ENCODE data around the gene PMPCA. TPM values are rescaled to one million over a fixed set of nuclear protein-coding genes. Genes with fewer than 3 reads are reported as not detected.

PMPCA gene
- total RNA-seq, 1 experiment from 2014 or later: 83.7 TPM

DNA sequence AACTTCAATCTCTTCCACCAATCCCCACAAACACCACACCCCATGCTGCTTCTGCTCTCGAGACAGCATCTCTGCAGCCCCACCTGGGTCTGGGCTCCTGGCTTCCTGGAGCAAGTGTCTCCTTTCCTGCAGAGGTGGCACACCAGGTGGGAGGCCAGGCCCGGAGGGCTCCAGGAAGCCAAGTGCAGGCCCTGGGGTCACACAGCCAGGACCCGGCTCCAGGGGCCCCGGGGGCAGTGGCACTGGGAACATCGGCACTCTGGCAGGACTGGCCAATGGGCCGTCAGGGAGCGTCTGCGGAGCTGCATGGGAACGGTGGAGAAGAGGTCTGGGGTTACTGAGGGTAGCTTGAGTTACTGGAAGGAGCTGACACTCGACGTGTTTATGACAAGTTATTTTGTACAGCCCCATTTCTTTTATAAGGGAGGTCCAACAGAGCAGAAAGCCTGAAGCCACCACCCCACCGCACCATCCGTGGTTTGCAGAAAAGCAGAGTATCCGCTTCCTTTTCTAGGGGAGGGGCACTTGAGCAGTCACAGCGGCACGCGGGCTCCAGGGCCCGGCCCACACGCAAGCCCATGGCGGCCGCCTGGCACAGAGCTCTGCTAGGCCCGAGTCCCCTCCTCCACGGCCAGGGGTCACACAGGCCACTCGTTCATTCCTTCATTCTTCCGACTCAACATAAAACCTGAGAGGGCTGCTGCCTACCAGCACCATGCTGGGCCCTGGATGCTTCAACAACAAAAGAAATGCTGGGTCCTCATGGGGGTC, 43.8 kb downstream of the PMPCA start:
- DNase-seq: no peak
- H3K9me3 ChIP-seq: no peaks in the 10 kb centered on the region
- no peaks in the 10 kb centered on the region for H3K27me3 ChIP-seq
- no peak overlapping the region for H3K4me3 ChIP-seq
- H3K36me3 ChIP-seq: peaks cover 68% of the 10 kb centered on the region

DNA sequence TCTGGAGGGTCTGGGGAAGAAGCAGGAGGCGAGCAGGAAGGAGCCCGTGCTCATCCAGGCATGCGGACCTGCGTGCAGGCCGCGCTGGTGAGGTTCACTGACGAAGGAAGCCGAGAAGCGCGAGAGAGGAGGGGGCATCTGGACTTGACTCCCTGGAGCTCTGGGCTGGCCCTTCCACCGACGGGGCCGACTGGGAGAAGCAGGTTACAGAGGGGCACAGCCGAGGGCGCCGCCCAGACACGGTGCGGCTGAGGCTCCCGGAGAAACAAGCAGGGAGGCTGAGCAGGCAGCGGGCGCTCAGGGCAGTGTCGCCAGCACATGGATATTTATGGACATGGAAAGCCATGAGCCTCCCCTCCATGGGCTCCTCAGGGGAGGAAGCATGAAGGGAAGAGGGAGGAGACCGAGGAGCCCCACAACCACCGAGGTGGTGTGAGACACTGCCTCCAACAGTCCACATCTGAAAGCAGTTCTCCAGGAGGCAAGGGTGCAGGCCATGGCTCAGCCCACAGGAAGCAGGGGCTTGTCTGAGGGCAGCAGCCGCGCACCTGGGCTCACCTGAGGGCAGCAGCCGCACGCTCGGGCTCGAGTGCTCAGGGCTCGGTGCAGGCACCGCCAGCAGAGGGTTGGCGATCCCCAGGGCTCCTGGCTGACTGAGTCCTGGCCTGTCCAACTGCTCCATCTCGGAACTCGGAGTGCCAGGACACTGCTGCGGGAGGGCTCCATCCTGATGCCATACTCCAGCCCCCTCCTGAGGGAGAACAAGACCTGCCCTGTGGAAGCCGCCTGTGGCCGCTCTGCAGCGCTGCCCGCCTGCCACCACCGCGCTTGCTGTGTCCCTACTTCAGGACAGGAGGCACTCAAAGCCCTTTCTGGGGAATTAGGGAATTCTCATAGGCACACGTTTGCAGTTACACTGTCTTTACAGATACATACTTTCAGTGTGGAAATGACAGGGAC, 44.9 kb downstream of the PMPCA start:
- H3K36me3 ChIP-seq: peaks cover 69% of the 10 kb centered on the region
- H3K9me3 ChIP-seq: no peaks in the 10 kb centered on the region
- no peak overlapping the region for H3K4me3 ChIP-seq
- no peak for DNase-seq
- no peaks in the 10 kb centered on the region for H3K27me3 ChIP-seq

DNA sequence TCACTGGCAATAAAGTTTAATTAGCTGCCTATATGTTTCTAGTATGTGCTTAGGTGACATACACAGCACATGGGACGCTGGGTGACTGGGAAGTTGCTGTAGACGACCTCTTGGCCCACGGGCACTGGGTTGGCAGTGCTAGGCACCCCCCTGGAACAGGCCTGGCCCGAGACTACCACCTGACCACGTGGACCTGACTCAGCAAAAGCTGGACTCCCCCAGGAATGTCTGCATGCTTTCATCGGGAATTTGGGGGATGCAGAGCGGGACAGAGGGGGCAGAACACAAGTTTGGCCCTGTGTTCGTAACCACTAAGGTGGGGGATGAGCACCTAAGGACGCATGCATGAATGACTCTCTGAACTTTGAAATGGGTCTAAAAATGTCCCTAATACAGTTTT, 45.8 kb downstream of the PMPCA start:
- H3K27me3 ChIP-seq: no peaks in the 10 kb centered on the region
- DNase-seq: no peak
- H3K36me3 ChIP-seq: peaks cover 66% of the 10 kb centered on the region
- no peaks in the 10 kb centered on the region for H3K9me3 ChIP-seq
- no peak overlapping the region for H3K4me3 ChIP-seq

DNA sequence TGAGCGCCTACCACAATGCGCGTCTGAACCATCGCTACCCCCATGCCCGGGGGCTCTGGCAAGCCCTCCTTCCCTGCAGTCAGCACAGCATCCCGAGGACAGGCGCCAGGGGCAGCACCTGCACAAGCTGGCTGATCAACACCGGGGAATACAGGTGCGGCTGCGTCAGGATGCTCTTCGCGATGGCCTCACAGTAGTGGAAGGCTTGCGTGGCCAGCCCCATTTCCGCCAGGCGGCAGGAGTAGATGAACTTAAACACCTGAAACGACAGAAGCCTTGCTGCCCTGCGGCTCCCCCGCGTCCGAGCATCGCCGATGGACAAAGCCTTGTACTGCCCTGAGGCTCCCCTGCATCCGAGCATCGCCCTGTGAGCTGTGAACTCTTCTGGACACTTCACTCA, 46.9 kb downstream of the PMPCA start:
- no peak overlapping the region for H3K4me3 ChIP-seq
- H3K9me3 ChIP-seq: no peaks in the 10 kb centered on the region
- no peak for DNase-seq
- H3K27me3 ChIP-seq: no peaks in the 10 kb centered on the region
- peaks cover 62% of the 10 kb centered on the region for H3K36me3 ChIP-seq

DNA sequence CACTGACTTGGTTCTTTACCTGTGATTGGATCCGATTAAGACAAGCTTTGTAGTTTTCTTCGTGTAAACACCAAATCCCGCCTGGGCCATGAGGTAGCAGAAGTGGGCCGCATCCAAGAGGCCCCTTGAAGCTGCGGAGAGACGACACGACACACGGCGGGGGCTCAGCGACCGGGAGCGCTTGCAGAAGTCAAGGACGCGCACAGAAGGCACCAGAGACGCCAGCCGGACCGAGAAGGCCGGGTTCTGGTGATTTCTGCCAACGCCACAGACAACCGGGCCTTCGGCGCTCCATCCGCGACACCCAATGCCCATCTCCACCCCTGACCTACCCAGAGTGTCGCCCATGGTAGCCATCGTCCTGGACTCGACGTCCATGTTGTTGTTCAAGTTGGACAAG, 49.0 kb downstream of the PMPCA start:
- Histone ChIP-seq H3K4me3 (no peak overlapping the region), H3K27me3 (no peaks in the 10 kb centered on the region), H3K36me3 (peaks cover 64% of the 10 kb centered on the region), H3K9me3 (no peaks in the 10 kb centered on the region)
- DNase-seq: no peak

DNA sequence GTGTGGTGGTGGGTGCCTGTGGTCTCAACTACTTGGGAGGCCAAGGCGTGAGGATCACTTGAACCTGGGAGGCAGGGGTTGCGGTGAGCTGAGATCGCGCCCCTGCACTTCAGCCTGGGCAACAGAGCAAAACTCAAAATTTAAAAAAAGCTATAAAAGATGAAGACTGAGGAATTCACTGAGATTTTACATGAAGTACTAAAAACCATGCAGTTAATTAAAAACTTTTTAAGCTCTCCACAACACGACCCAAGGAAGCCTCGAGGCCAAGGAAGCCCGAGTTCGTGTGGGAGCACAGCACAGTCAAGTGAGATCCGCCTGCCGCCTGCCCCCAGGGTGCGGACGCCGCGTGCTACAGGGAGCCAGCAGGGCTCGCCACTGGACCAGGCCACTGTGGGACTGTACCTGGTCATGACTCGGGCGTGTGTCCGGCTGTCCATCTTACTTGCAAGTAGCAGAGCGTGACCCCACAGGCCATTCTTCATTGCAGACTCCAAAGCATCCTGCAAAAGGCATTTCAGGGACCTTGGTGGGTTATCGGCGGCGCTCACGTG, 50.4 kb downstream of the PMPCA start:
- Histone ChIP-seq H3K36me3 (peaks cover 71% of the 10 kb centered on the region), H3K4me3 (no peak overlapping the region), H3K27me3 (no peaks in the 10 kb centered on the region), H3K9me3 (no peaks in the 10 kb centered on the region)
- no peak for DNase-seq

DNA sequence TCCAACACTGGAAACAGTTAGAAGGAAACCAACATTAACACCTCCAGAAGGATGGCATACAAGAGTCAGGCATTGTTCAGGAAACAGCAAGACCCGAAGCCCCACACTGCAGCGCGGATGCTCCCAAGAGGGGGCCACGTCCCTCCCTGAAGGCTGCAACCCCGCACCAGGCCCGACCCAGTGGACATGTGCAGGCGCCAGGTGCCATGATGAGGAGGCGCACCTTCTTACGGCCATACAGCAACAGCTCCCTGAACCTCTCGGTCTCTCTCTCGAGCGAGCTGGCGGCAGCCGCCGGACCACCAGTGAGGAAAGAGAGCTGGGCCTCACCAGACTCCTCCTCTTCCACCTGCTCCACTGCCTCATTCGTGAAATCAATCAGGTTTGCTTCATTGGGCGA, 52.2 kb downstream of the PMPCA start:
- no peaks in the 10 kb centered on the region for H3K9me3 ChIP-seq
- no peak for DNase-seq
- H3K27me3 ChIP-seq: no peaks in the 10 kb centered on the region
- no peak overlapping the region for H3K4me3 ChIP-seq
- peaks cover 78% of the 10 kb centered on the region for H3K36me3 ChIP-seq

DNA sequence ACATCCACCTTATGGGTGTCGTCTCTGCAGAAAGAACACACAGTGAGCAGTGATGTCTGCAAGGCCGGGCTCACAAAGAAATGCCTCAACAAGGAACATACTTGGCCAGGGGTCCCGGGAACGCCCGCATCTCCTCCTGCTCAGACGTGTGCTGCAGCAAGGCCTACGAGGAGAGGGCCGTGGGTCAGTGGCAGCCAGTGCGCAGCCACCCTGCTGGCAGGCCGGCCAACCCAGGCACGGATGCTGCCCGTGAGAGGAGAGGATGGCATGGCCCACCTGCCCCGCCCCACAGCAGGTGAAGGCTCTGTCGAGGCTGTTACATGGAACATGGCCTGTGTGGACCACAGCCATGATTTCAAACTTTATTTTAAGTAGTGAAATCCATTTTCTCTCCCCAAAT, 53.1 kb downstream of the PMPCA start:
- peaks cover 78% of the 10 kb centered on the region for H3K36me3 ChIP-seq
- no peak for DNase-seq
- H3K27me3 ChIP-seq: no peaks in the 10 kb centered on the region
- no peak overlapping the region for H3K4me3 ChIP-seq
- no peaks in the 10 kb centered on the region for H3K9me3 ChIP-seq

DNA sequence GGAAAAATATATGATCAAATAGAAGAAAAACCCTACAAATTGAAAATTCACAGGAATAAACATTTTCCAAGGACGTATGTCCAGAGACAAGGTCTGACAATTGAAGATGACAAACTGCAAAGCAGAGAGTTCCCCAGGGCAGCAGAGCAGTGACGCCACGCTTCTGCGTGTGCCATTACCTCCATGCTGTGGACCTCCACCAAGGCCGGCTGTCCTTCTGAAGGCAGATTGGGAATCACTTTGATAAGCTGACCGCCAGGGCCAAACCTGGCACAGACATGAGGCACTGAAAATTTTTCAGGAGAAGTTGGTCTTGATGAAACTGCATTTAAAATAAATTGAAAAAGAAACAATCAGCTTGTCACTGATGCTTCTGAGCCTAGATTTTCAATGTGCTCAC, 53.8 kb downstream of the PMPCA start:
- Histone ChIP-seq H3K4me3 (no peak overlapping the region), H3K9me3 (no peaks in the 10 kb centered on the region), H3K27me3 (no peaks in the 10 kb centered on the region), H3K36me3 (peaks cover 74% of the 10 kb centered on the region)
- DNase-seq: no peak

DNA sequence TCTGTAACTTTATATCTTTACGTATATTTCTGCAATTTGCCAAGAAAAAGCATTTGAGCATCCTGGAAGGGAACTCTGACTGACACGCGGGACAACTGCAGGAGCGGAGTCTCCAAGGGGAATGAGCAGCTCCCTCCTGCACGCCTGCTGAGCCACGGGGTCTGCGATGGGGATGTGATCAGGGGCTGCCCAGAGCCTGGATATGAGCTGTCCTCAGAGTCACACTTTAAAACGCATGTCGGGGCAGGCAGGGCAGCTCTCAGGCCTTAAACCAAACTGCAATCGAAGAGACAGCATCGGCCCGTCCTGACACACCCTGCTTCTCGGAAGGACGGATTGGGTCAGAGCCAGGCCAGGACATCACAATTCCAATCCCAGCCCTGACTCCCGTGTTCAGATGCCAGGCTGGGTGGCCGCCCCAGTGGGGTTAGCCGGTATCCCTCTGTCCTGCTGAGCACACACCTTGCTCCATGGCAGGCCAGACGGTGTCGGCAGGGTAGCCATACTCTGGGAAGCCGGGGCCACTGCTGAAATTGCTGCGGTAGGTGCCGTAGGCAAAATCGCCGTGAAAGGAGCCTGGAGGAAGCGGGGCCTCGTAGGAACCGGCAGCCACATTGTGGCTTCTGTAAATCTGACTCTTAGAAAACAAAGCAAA, 55.2 kb downstream of the PMPCA start:
- no peaks in the 10 kb centered on the region for H3K27me3 ChIP-seq
- peaks cover 74% of the 10 kb centered on the region for H3K36me3 ChIP-seq
- no peak for DNase-seq
- H3K4me3 ChIP-seq: no peak overlapping the region
- no peaks in the 10 kb centered on the region for H3K9me3 ChIP-seq

DNA sequence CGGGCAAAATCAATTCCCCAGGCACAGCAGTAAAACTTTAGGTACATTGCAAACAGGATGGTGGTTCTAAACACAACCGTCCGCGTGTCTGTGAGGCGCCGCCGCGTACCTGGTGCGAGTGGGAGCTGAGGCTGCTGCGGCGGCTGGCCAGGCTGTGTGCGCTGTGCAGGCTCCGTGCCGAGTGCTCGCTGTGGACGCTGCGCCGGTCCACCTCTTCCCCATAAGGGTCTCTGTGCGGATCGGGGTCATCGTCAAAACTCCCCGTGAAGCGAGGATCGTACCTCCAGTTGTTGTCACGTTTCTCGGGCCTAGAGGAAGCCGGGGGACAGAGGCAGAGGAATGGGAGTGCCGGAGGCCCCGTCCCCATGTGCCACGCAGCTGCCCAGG, 55.7 kb downstream of the PMPCA start:
- DNase-seq: no peak
- H3K4me3 ChIP-seq: no peak overlapping the region
- H3K36me3 ChIP-seq: peaks cover 73% of the 10 kb centered on the region
- H3K9me3 ChIP-seq: no peaks in the 10 kb centered on the region
- H3K27me3 ChIP-seq: no peaks in the 10 kb centered on the region

DNA sequence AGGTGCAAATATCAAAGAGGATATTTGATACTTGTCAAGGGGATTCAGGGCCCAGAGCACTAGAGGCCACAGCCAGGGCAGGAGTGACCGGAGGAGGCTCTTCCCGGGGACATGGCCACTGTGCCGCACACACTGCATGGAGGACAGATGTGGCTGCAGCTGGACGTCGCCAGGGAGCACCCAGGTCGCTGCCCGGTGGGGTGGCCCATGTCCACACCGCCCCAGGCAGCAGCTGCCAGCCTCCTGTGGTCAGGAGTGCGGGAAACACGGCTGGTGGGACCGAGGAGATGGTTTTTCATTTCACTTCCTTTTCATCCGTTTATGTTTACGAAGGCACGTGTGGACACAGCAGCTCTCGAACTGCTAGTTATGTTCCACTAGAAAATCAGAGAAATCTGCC, 57.3 kb downstream of the PMPCA start:
- Histone ChIP-seq H3K4me3 (no peak overlapping the region), H3K9me3 (no peaks in the 10 kb centered on the region), H3K27me3 (no peaks in the 10 kb centered on the region), H3K36me3 (peaks cover 82% of the 10 kb centered on the region)
- DNase-seq: no peak

DNA sequence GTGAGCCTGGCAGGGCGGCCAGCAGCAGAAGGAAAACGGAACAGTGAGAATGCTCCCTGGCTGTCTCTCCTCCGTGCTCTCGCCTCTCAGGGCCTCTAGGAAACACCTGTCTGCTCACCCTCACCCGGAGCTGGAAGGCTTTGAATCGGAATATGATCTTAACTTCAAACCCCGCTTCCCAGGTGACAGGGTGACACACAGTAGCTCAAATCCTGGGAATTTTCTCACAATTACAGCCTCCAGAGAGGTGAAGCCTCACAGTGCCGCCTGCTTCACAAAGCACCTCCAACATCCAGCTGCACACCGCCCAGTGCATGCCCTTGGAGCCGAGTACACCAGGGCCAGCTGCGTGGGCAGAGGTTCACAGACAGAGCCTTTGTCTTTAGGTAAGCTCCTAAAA, 59.9 kb downstream of the PMPCA start:
- H3K27me3 ChIP-seq: no peaks in the 10 kb centered on the region
- no peak for DNase-seq
- H3K4me3 ChIP-seq: no peak overlapping the region
- peaks cover 82% of the 10 kb centered on the region for H3K36me3 ChIP-seq
- no peaks in the 10 kb centered on the region for H3K9me3 ChIP-seq

DNA sequence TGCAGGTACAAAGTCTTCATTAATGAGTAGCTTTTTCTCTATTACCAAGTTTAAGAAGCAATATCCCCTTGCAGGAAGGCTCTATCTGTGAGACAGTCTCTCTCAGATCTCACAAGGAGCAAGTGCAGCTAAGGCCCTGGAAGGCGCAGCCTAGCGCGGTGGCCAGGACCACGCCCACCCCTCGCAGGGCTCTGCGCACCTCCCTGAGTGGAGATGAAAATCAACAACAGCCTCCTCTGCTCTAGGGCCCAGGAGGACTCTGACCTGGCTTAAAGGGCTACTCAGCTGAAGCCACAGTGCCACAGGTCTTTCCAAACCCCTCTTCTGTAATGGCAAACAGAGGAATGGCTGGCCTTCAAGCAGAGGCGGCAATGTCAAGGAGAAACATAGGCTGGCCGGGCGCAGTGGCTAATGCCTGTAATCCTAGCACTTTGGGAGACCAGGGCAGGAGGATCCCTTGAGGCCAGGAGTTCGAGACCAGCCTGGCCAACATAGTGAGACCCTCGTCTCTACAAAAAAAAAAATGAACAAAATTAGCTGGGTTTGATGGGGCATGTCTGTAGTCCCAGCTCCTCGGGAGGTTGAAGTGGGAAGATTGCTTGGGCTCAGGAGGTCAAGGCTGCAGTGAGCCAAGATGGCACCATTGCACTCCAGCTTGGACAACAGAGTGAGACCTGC, 60.5 kb downstream of the PMPCA start:
- no peaks in the 10 kb centered on the region for H3K27me3 ChIP-seq
- peaks cover 82% of the 10 kb centered on the region for H3K36me3 ChIP-seq
- DNase-seq: no peak
- no peaks in the 10 kb centered on the region for H3K9me3 ChIP-seq
- no peak overlapping the region for H3K4me3 ChIP-seq

DNA sequence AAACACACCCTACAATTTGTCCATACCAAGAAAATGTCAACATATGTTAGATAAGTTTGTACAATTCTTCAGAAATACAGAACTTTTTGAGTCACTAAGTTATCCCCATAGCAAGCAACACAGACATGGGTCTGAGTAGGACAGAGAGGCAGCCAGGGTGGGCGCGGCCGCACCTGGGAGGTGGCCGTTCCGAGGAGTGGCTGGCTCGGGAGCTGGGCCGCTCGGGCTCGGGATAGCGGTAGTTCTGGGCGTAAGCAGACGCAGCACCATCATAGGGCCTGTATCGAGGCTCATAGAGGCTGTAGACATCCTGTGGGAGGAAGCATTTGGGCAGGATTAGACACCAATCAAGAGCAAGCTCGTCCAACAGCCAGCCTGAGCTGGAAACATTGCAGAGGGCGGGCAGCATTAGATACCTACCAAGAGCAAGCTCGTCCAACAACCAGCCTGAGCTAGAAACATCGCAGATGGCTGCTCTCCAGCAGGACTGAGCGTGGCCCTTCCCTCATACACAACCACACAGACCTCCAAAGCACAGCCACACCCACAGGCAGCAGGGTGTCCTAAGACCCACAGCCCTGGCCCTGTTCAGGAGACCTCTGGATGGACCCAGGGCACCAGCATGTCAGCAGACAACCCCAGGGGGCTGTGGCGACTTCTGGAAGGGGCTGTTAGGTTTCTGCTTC, 61.5 kb downstream of the PMPCA start:
- DNase-seq: no peak
- Histone ChIP-seq H3K36me3 (peaks cover 82% of the 10 kb centered on the region), H3K9me3 (no peaks in the 10 kb centered on the region), H3K4me3 (no peak overlapping the region), H3K27me3 (no peaks in the 10 kb centered on the region)

Measured in MG63 (cell line).